ENCODE results near the gene VASP.
A peak's percentile ranks its signal among the peaks of the same experiment; 100 is the strongest.

VASP gene

DNA sequence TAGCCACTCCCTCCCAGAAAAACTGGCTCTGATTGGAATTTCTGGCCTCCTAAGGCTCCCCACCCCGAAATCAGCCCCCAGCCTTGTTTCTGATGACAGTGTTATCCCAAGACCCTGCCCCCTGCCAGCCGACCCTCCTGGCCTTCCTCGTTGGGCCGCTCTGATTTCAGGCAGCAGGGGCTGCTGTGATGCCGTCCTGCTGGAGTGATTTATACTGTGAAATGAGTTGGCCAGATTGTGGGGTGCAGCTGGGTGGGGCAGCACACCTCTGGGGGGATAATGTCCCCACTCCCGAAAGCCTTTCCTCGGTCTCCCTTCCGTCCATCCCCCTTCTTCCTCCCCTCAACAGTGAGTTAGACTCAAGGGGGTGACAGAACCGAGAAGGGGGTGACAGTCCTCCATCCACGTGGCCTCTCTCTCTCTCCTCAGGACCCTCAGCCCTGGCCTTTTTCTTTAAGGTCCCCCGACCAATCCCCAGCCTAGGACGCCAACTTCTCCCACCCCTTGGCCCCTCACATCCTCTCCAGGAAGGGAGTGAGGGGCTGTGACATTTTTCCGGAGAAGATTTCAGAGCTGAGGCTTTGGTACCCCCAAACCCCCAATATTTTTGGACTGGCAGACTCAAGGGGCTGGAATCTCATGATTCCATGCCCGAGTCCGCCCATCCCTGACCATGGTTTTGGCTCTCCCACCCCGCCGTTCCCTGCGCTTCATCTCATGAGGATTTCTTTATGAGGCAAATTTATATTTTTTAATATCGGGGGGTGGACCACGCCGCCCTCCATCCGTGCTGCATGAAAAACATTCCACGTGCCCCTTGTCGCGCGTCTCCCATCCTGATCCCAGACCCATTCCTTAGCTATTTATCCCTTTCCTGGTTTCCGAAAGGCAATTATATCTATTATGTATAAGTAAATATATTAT lies 33.3 kb upstream of the VASP start:
- peak; percentile 16 for DNase-seq (ENCODE audit: low read depth, low spot score)

DNA sequence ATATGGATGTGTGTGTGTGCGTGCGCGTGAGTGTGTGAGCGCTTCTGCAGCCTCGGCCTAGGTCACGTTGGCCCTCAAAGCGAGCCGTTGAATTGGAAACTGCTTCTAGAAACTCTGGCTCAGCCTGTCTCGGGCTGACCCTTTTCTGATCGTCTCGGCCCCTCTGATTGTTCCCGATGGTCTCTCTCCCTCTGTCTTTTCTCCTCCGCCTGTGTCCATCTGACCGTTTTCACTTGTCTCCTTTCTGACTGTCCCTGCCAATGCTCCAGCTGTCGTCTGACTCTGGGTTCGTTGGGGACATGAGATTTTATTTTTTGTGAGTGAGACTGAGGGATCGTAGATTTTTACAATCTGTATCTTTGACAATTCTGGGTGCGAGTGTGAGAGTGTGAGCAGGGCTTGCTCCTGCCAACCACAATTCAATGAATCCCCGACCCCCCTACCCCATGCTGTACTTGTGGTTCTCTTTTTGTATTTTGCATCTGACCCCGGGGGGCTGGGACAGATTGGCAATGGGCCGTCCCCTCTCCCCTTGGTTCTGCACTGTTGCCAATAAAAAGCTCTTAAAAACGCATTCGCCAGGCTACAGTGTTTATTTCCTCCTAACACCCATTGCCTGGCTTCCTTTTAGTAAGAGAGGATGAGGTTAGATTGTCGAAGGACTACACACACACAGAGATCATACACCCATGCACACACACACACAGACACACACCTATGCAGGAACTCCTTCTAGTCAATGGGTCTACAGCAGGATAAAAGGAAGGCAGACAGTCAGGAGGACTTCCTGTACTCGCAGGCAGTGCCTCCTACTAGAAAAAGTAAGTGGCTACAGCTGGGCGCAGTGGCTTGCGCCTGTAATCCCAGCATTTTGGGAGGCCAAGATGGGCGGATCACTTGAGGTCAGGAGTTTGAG lies 32.4 kb upstream of the VASP start:
- DNase-seq (ENCODE audit: low read depth, low spot score) = no peak

DNA sequence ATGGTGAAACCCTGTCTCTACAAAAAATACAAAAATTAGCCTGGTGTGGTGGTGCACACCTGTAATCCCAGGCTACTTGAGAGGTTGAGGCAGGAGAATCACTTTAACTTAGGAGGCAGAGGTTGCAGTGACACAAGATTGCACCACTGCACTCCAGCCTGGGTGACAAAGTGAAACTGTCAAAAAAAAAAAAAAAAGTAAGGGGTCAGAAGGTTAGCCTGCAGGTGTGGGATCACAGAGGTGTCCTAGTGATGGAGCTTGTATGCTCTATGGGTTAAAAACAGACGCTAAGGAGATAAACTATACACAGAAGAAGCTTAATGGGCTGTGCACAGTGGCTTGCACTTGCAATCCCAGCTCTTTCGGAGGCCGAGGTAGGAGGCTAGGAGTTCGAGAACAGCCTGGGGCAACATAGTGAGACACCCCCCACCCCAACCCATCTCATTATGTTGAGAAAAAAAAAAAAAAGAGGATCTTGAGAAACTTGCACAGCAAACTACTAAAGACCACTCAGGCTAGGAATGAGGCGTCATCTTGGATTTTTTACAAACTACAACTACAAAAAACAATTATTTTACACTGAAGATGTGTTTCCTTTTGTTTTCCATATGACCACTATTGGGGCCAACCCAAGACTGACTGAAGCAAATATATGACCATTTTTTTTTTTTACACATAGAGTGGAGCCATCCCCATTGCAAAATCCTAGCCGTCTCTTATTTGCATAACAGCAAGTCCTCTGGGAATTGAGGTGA lies 31.6 kb upstream of the VASP start:
- no peak for DNase-seq (ENCODE audit: low read depth, low spot score)

DNA sequence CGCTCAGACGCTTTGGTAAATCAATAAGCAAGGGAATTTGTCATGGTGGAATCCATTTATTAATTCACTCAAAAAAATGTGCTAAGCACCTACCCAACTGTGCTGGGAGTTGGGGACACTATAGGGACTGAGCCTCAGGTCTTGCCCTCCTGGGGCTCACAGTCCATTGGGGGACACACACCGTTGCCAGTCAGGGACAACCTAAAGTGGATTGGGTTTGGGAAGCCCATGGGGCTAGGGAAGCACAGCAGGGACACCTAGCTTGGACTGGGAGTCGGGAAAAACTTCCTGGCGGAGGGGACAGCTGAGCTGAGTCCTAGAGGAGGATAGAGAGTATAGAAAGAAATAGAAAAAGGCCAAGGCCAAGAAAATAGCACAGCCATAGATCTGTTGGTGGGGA lies 31.0 kb upstream of the VASP start:
- no peak for DNase-seq (ENCODE audit: low read depth, low spot score)

DNA sequence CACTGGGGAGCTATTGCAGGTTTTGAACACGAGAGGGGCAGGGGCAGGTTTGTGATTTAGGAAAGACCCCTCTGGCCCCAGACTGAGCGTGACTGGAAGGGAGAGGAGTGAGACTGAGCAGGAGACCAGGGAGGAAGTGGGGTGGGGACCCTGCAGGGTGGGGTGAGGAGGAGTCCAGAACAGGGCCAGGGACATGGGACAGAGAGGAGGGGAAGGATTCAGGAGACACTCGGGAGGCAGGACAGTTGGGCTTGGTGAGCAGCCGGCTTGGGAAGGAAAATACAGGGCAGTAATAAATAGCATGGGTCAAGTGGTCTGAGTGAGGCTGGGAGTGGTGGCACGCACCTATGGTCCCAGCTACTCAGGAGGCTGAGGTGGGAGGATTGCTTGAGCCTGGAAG lies 30.1 kb upstream of the VASP start:
- no peak for DNase-seq (ENCODE audit: low read depth, low spot score)

DNA sequence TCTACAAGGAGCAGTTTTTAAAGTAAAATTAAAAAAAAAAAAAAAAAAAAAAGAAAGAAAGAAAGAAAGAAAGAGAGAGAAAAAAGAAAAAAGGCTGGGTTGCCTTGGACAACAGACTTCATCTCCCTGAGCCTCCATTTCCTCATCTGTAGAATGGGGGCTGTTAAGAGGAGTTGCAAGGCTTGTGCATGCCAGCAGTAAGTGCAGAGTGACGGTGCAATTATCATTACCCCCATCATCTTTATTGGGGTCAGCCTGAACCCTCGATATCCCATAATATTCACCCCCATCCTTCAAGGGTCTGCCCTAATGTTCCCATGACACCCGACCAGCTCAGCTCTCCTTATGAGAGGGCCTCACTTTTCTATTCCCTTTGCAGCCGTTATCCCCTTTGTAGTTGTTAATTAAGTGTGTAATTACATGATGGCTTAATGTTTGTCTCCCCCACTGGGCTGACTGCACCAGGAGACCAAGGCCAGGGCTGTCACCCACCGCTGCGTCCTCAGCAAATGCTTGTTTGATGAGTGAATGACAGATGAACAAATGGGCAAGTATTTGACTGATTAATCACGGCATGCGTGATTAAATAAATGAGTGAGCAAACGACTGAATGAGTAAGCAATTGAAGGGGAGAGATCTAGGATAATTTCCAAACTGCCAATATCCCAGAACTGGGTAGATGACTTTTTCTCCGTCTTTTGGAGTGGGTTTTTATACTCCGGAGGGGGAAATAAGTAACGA lies 29.4 kb upstream of the VASP start:
- DNase-seq (ENCODE audit: low read depth, low spot score) = no peak

DNA sequence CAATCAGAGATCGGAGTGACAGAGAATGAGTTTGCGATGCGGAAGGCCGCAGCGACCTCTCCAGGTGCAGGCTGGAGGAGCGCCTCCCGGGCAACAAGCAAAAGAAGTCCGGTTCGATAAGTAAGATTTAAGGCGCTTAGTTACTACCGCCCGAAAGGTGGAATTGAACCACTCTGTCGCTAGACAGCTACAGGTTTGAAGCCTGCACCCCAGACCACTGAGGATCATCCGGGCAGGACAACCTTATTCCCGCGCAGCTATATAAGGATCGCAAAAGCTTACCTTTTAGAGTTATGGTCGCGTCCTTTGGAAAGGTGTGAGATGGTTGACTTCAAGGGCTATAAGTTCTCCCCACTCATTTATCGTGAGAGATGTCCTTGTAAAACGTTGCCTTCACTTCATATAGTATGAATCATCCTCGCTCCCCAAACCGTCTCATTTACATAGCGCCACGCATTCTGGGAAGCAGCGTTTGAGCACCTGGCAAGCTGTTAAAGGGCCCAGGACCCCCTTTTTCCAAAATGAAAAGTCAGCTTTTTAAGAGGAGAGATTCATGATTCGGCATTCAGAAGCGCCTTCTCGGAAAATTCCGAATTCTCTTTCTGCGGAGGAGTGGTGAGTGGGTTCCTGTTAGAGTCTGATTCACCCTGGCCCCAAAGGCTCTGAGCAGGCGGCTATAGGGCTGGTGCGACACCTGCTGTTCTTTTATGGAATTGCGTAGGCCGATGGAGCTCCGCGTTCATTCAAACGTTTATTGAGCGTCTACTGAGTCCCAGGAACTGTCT lies 28.6 kb upstream of the VASP start:
- DNase-seq (ENCODE audit: low read depth, low spot score) = peak; percentile 81

DNA sequence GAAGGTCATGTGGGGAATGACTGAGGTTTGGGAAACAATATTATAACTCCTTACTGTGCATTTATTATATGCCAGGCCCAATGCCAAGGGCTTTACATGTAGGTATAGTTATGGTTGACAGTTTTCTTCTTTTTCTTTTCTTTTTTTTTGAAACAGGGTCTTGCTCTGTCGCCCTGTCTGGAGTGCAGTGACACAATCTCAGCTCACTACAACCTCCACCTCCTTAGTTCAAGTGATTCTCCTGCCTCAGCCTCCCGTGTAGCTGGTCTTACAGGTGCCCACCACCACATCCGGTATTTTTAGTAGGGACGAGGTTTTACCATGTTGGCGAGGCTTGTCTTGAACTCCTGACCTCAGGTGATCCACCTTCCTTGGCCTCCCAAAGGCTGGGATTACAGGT lies 24.2 kb upstream of the VASP start:
- DNase-seq (ENCODE audit: low read depth, low spot score) = no peak

DNA sequence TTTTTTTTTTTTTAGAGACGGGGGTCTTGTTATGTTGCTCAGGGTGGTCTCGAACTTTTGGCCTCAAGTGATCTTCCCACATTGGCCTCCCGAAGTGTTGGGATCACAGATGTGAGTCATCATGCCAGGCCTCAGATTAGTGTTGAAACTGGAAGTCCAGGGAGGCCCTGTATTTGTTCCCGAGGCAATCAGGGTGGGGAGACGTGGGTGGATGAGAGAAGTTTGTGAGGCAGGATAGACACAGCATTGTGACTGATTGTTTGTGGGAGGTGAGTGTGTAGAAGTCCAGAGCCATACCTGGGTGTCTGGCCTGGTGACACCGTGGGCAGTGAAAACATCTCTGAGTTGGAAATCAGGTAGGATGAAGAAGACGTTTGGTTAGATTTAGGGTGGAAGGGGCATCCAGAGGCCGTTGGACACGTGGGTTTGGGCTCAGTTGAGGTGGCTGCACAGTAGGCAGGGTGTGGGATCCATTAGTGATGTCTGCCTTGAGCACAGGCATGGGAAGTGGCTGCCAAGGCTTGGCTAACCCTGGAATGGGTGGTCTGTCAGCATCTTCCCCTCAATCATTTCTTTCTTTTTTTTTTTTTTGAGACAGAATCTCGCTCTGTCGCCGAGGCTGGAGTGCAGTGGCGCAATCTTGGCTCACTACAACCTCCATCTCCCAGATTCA lies 22.9 kb upstream of the VASP start:
- DNase-seq (ENCODE audit: low read depth, low spot score) = no peak

DNA sequence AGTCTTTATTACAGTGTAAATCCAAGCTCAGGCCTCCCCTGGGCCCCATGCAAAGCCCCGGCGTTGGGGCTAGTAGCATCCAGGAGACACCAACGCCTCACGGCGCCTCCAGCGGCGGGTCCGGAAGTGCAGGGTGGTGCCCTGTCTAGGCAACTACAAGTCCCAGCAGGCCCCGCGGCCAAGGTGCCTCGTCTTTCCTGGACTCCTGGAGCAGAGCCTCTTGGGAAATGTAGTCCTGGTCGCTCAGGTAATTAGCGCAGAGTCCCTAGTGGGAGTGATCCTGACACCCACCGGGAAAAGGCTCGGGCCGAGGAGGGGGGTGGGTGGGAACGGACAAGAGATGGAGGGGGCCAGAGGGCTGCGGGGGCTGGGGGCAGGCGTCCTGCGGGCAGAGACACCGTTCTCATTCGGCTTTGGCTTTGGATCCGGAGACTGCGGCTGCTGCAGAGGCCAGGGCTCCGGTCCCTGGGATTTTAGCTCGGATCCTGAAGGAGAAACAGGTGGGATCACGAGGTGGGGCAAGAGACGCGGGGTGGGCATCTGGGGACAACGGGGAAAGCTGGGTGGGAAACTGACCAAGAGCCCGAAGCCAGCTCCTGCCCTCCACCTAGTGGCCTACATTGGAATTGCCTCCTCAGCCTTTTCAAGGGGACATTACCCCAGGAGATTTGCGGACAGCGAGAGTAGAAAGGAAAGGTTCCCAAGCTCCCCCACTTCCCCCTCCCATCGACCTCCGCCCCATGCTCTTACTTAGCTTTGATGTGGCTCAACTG lies 21.8 kb upstream of the VASP start:
- DNase-seq (ENCODE audit: low read depth, low spot score) = peak; percentile 97

DNA sequence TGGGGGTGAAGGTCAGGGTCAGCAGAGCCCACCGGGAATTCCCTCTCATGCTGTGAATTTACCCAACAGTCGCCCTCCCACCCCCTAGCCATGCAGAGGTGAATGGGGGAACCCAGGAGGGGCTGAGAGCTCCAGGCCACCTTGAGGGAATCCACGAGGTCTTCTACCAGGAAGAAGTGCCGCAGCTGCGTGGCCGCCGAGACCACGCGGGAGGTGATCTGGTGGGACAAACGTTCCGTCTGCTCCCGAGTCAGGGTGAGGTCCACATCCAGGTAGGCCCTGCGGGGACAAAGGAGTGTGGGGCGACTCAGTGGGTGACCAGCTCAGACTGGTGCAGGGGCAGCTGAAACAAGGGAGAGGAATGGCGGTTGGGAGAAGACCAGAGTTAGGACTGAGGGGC lies 18.6 kb upstream of the VASP start:
- no peak for DNase-seq (ENCODE audit: low read depth, low spot score)

DNA sequence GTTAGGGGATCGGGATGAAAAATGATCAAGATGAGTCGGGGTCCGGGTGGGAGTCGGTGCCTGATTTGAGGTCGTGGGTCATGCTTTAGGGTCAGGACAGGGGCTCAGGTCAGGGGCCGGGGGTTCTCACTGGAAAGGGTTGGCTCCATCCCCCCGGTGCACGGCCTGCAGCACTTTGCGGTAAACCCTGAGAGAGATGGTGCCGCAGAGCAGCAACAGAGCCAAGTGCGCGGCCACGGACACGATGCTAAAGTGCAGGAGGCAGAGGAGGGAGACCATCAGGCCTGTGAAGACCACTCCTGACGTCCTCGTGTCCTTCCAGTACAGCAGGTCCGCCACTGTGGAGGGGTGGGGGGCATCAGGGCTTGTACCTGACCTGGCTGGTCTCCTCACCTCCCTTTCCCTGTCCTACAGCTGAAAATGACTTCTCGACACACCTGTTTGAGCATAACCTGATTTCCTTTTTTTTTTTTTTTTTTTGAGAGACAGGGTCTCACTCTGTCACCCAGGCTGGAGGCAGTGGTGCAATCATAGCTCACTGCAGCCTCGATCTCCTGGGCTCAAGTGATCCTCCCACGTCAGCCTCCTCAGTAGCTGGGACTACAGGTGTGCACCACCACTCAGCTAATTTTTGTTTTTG lies 17.9 kb upstream of the VASP start:
- no peak for DNase-seq (ENCODE audit: low read depth, low spot score)

DNA sequence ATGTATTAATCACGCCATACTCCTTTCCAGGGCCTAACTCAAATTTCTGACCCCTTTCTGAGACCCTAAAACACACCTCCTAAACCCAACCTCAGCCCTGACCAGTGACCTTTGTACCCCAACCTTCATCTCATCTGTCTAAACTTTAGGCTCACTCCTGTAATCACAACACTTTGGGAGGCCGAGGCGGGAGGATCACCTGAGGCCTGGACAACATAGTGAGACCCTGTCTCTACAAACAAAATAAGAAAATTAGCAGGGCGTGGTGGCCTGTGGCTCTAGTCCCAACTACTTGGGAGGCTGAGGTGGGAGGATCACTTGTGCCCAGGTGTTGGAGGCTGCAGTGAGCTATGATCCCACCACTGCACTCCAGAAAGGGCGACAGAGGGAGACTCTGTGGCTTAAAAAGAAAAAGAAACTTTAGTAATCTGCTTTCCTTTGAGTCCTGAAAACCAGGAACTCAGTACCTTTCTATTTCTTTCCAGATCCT lies 15.1 kb upstream of the VASP start:
- no peak for DNase-seq (ENCODE audit: low read depth, low spot score)

DNA sequence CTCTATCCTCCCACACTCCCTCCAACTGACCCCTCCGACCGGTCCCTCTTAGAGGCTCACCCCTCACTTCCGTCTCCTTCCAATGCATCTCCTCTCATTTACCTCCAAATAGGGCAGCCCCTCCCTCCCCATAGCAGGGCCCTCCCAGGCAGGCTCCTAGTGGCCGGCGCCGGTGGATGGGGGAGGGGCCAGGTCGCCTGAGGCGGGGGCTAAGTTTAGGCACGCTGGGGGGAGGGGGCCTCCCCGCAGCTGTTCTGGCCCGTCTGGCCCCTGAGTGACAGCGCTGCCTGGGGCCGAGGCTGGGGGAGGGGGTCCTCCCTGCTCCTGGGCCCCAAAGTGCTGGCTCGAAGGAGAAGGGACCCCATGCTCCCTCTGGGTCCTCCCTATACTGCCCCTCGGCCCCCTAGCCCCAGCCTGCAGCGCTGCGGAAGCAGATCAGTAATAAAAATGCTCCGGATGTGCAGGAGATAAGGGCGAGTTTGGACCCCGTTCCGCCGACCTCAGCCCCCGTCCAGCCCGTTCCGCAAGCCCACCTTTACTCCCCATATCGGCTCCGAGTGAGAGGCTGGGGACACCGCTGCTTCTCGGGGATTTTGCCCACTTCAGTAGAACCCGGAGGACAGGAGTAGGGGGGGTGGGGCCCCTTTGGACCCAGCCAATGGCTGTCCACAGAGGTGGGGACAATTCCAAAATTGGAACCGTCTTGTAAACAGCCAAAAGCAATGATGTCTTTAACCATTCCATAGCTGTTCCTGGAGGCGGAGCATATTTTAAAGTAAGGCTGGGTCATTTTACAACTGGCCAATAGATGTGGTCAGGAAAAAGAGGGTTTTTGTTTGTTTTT lies 14.4 kb upstream of the VASP start:
- no peak for DNase-seq (ENCODE audit: low read depth, low spot score)

DNA sequence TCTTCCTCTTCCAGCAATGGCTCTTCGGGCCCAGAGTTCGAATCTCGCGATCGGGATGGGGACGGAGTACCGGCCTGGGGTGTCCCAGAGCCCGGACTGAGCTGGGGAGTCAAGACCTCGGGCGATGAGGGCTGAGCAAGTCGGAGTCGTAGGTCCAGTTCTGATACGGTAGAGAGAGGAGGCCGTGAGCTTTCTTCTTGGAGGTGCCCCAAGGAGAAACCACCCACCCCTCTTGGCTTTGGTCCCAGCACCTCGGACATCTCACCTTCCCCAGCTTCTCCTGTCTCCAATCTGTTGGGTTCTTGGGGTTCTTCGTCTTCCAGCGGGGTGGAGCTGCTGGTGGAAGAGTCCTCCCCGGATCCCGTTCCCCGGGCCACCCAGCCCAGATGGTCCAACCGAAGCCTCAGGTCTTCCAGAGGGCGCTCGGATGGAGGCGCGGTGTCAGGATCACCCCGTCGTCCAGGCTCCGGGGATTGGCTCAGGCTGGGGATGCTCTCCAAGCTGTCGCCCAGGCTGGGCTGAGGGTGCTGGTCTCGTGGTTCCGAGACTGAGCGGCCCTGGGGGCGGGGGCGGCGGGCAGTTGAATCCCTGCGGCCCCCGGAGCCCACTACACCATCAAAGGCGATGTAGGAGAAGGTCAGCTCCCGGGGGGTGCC lies 12.9 kb upstream of the VASP start:
- no peak for DNase-seq (ENCODE audit: low read depth, low spot score)

DNA sequence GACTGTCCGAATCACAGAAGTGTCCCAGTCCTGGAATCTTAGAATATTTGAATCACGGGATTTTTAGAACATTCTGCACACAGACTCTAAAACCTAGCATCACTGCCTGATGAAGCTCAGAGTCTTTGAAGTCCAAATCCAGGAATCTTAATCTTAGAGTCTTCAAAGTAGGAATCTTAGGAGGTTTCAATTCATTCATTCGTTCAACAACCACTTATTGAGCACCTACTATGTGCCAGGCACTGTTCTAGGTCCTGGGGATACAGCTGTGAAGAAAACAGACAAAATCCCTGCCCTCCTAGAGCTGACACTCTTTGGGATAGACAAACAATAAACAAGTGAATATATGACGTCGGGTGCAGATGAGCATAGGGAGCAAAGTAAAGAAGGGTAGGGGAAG lies 12.1 kb upstream of the VASP start:
- no peak for DNase-seq (ENCODE audit: low read depth, low spot score)

DNA sequence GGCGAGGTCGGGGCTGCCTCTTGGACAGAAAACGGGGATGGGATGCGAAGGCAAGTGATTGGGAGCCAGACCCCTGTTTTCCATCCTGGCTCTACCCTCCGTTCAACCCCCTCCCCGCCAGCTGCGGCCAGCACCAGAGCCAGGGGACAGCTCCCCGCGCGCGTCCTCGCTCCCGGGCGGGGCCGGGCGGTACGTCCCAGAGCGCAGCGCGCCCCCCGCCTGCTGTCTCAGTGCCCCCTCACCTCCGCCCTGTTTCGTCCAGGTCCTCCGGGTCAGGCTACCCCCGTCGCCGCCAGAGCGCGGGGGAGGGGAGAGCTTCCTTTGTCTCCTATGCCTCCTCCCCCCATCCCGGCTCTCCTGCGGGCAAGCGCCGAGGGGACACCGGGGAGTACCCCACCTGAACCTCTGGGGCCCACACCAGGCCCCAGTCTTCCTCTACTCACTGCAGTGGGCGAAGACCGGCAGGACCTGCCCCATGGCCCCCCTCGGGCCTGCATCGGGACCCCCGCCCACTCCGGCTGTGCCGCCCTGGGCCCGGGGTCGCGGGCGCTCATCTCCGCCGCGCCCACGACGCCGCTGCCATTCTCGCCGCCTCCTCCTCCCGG lies 10.8 kb upstream of the VASP start:
- no peak for DNase-seq (ENCODE audit: low read depth, low spot score)

Data from activated CD4-positive, CD25-positive, alpha-beta regulatory T cell treated with anti-CD3 and anti-CD28 coated beads, Interleukin-2, amount 50 U/mL, for 16 hours (primary cell).